ENCODE results near the gene CX3CR1. TPM values are rescaled to one million over a fixed set of nuclear protein-coding genes. Genes with fewer than 3 reads are reported as not detected.

Gene CX3CR1
- total and polyA plus RNA-seq, 10 of the 15 experiments (the other 5 are each of a cell fraction or from before 2014, with no cell fraction given), result 0.05 to 0.53 (median 0.15) TPM

- Histone ChIP-seq H3K27ac (ENCODE audit: control insufficient read depth, insufficient read depth) (no peak overlapping the region), H3K27me3 (replicated peaks in 1 of 2; ENCODE audit: control insufficient read depth in 2 of 2, insufficient read depth in 2 of 2, low read length in 1 of 2) (no peaks in the 10 kb centered on the region), H3K4me3 (no peak overlapping the region), H3K36me3 (ENCODE audit: control insufficient read depth in 2 of 2, insufficient read depth in 2 of 2, low read length in 1 of 2) (no peaks in the 10 kb centered on the region), H3K4me2 (ENCODE audit: control insufficient read depth, insufficient read depth) (no peak overlapping the region), H4K20me1 (ENCODE audit: control insufficient read depth, insufficient read depth) (no peaks in the 10 kb centered on the region), H2AFZ (ENCODE audit: control insufficient read depth, low read depth, low read length) (no peak overlapping the region), H3K4me1 (ENCODE audit: control insufficient read depth, insufficient read depth, low read length) (peaks cover 17% of the 10 kb centered on the region), H3K9ac (ENCODE audit: control insufficient read depth, insufficient read depth, low read length) (no peak overlapping the region), H3K9me3 (replicated peaks; ENCODE audit: control insufficient read depth, insufficient read depth, low read length) (no peaks in the 10 kb centered on the region), H3K79me2 (ENCODE audit: control insufficient read depth, insufficient read depth, low read length) (no peaks in the 10 kb centered on the region)
- SMC1A ChIA-PET (ENCODE audit: uncharacterized antibody, unreplicated experiment), result interaction anchor here (0.7 to 20.6 kb wide), 59 partner anchors 9 to 899 kb away, joined by 3 to 648 read pairs (median 6); partner anchors contain the start of genes CX3CR1, GORASP1, TTC21A and XIRP1
- no peak for FAIRE-seq
- no peak for DNase-seq (ENCODE audit: low read depth, low spot score)
- POLR2A ChIA-PET, result interaction anchor here (0.5 to 2.2 kb wide), 13 partner anchors 9 to 139 kb away, joined by 3 to 18 read pairs (median 3); partner anchors contain the start of gene RPSA
- 59% methylated on average over 8 of the region's 8 CpGs for WGBS (ENCODE audit: insufficient coverage, insufficient replicate concordance, low lambda C conversion rate, missing lambda C conversion rate)
- in situ Hi-C loops (cut with MboI), result loop anchor here (5.0 kb wide), 1 partner anchor 100 kb away; no protein-coding TSS in a partner anchor
- no TSS peak for BruUV-seq (replicated peaks)
- ATAC-seq, result 0 out of 3 replicates have a peak, but pooled peaks have one; percentile 3
- CTCF ChIA-PET, result interaction anchor here (0.6 to 15.1 kb wide), 66 partner anchors 8 to 791 kb away, joined by 3 to 756 read pairs (median 6); partner anchors contain the start of genes CX3CR1, GORASP1, RPSA and TTC21A
- RAD21 ChIA-PET (ENCODE audit: unreplicated experiment), result interaction anchor here (0.7 to 12.6 kb wide), 52 partner anchors 8 to 766 kb away, joined by 3 to 456 read pairs (median 7); partner anchors contain the start of genes CX3CR1, GORASP1, RPSA and TTC21A
- intact Hi-C loops (cut with micrococcal nuclease; ENCODE audit: unreplicated experiment), result loop anchor here (1.0 to 10.0 kb wide), 8 partner anchors 32 to 553 kb away; no protein-coding TSS in a partner anchor
- TF ChIP-seq YY1 (IDR thresholded peaks at IDR 0.05; ENCODE audit: low read depth, low read length), result no peak
- no peak for TF ChIP-seq TBL1XR1 (IDR thresholded peaks at IDR 0.05; ENCODE audit: low read depth, low read length)
- no peak for TF ChIP-seq SP1 (IDR thresholded peaks at IDR 0.05; ENCODE audit: low read depth, low read length)
- no peak for TF ChIP-seq IKZF2 (IDR thresholded peaks at IDR 0.05)
- no peak for TF ChIP-seq HCFC1 (IDR thresholded peaks at IDR 0.05; ENCODE audit: low read length)
- no peak for TF ChIP-seq E4F1 (IDR thresholded peaks at IDR 0.05; ENCODE audit: borderline replicate concordance, partially characterized antibody)
- no peak for TF ChIP-seq FOXK2 (IDR thresholded peaks at IDR 0.05)
- no peak for TF ChIP-seq MYC (IDR thresholded peaks at IDR 0.05; ENCODE audit: insufficient read depth, insufficient read length, insufficient replicate concordance, low read length, severe bottlenecking)
- no peak for TF ChIP-seq BHLHE40 (IDR thresholded peaks at IDR 0.05; ENCODE audit: borderline replicate concordance in 1 of 2, low read depth in 2 of 2, low read length in 1 of 2)
- no peak for TF ChIP-seq REST (IDR thresholded peaks at IDR 0.05; ENCODE audit: low read depth, low read length)
- TF ChIP-seq SREBF2 (IDR thresholded peaks at IDR 0.05; ENCODE audit: low read length), result no peak
These were observed 7.7 kb upstream of the CX3CR1 start for GRCh38 chr3:39287216-39288164.
